K562 treated with DMSO at 1 percent for 4 hours (cell line): Measurements from ENCODE around the gene TAF15. TPM values are rescaled to one million over a fixed set of nuclear protein-coding genes. Genes with fewer than 3 reads are reported as not detected.

Experiments used
- total RNA-seq: library from RNA; unstranded; fragments of 300-600 nt; gene quantifications from 2 replicates; pipeline ENCODE4 v1.2.3, GENCODE V29; 2022; ENCODE audit not compliant: insufficient read depth

TAF15 gene
- total RNA-seq: 163 and 198 TPM in 2 replicates

DNA sequence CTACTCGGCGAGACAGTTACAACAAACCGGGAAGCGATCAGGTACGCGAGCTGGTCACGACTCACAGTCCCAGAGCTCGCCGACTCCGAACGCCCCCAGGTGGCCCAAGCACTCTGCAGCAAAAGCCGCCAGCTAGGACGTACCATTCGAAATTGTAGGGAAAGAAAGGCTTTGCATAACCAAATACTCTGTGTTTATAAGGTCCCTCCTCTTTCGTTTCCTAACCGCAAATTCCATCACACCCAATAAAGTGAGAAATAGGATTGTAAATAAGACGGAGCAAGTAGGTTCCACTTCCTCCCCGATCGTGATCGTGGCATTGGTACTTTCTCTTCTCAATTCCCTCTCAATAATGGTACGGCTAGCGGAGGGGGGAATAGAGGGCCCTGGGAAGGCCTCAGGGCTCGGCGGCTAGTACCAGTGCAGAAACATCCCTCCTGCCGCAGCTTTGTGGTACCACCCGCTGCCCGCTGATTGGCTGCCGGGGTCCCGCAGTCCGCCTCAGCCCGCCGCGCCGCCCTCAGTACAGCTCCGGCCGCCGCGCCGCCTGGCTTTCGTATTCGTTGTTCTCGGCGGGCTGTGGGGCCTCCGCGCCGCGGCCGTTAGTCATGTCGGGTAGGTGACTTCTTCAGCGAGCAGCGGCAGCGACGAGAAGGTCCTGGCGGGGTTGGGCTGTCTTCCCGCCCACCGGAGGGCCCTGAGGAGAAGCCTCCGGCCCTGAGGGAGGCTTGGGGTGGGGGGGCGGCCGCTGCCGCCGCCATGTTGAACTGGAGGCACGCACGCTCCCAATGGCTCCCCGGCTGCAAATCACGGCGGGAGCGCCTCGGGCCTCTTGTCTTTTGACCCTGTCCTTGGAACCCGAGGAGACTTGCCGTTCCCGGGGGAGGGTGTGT, at the start of gene TAF15:
Gene TAF15 (plus strand): TSS at position 523 of the 893 bp plus-strand sequence. CDS start 86 bp downstream, at position 609.

DNA sequence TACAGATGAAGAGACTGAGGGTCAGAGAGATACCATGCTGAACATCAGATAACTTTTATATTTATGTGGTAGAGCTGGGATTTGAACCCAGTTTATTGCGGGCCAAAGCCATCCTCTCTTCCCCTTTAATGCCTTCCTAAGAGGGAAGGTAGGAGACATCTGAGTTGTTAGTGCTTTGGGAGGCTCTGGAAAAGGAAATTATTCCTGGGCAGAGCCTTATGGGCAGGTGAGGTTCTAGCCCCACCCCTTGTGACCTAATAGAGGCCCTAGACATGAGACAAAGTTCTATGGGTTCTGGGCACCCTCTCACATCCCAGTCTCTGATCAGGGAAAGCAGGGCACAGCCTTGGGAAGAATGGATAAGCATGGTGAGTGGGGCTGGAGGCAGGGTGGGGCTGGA, 48.7 kb upstream of the TAF15 start, which contains the start of gene C17orf50:
Gene C17orf50 (plus strand): TSS at position 301 of the 400 bp plus-strand sequence. CDS start 55 bp downstream, at position 356.

DNA sequence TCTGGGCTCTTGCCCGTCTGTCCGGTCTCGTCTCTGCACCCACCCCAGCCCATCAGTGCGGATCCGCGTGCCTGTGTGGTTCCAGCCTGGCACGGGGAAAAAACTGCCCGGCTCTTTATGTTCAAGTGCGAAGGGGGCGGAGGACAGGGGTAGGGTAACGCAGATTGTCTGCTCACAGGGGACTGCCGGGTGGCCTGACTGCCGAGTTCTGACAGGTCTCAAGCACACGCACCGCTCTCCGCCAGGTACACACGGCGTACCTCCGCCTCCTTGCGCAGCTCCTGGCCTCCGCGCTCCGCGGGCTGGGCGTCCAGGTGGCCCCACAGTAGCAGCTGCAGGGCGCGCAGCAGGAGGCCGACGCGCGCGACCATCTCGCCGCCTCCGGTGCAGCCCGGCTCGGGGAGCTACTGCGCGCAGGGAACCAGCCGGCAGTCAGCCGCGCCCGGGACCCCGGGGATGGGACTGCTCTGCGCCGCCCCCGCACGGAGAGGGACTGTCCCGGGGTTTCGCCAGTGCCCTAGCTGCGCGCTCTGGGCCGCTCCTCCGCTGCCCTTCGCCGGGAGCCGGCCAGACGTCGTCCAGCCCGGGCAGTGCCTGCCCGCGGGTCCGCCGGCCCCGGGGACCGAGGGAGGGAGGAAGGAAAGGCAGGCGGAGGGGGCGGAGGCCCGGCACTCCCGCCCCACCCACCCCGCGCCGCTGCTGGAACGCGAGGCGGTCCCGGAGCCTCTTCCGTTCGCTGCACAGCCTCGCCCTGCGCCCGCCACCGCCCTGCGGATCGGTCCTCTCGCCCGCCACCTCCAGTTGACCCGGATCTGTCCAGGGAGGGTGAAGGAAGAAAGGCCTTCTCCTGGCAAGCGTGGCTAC, 14.0 kb upstream of the TAF15 start, which contains the start of gene MMP28:
Gene MMP28 (minus strand): TSS at position 635 of the 864 bp plus-strand sequence. CDS start 264 bp downstream, at position 371.

DNA sequence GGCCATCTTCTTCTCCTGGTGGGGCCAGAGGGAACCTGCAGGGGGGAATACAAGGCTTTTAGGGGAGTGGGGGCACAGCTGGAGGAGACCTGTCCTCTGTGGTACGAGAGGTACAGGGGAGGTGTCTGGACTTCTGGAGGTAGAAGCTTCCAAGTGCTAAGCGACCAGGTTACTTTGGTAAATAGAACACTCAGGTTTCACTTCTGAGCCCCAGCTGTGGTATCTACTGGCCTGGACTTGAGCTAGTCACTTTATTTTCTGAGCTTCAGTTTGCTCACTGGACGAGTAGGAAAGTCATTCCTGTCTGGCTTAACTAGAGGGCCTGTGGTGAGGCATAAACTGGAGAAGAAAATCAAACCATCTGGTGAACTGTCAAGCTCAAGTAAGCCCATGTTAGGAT, 59.5 kb downstream of the TAF15 start, which contains the start of gene HEATR9:
Gene HEATR9 (minus strand): TSS at position 155 of the 400 bp plus-strand sequence. CDS start 149 bp downstream, at position 6.

DNA sequence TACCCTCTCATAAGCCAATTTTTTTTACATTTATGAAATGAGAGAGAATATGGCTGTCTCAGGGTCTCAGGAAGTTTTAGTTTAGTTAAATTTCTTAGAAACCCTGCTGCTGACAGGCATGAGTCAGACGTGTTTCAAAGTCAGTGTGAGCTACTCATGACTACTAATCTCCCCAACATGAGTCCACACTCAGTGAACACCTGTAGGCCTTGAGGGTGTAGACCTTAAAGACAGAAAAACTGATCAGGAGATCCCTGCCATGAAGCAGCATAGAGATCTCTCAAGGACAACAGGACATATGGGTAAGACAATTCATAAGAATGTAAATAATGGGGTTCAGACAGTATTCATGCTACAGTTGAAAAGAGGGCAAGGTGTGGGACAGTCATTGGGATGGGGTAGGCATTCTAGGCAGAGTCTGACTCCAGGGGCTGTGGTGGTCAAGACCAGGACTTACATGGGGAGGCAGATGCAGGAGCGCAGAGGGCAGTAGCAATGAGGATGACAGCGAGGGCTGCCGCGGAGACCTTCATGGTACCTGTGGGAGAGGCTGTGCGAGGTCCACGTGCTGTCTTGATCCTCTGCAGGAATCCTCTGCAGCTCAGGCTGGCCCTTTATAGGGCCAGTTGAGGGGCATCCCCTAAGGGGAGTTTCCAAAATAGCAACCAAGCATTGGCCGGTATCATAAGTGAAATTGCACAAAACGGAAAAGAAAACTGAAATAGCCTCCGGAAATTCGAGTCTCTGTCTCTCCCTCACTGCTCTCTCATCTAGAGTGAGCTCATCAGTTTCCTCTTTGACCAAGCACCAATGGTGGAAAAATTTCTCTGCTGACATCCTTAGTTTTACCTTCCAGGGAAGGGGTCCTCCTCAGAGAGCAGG, 70.7 kb downstream of the TAF15 start, which contains the start of gene CCL5:
Gene CCL5 (minus strand): TSS at position 588 of the 882 bp plus-strand sequence.

Other genes starting within 250 kb of the TAF15 start
- 1.1 and 1.3 TPM in 2 replicates for gene SLFN14, start 248.7 kb upstream of the TAF15 start, total RNA-seq
- 6.2 and 8.6 TPM in 2 replicates for gene PEX12, start 230.9 kb upstream of the TAF15 start, total RNA-seq
- 86.3 and 94.1 TPM in 2 replicates for gene AP2B1, start 222.2 kb upstream of the TAF15 start, total RNA-seq
- gene RASL10B, start 77.8 kb upstream of the TAF15 start, total RNA-seq: 0.18 TPM in 1 of 2 replicates, not detected in the other
- gene GAS2L2, start 56.2 kb upstream of the TAF15 start, total RNA-seq: not detected in 2 replicates
- not detected in 2 replicates for gene C17orf50, start 48.6 kb upstream of the TAF15 start, total RNA-seq
- not detected in 2 replicates for gene MMP28, start 13.8 kb upstream of the TAF15 start, total RNA-seq
- gene HEATR9, start 59.4 kb downstream of the TAF15 start, total RNA-seq: not detected in 2 replicates
- 0.86 TPM in 1 of 2 replicates, not detected in the other for gene CCL5, start 70.9 kb downstream of the TAF15 start, total RNA-seq
- 11.0 and 11.7 TPM in 2 replicates for gene RDM1, start 121.3 kb downstream of the TAF15 start, total RNA-seq
- not detected in 2 replicates for gene LYZL6, start 134.2 kb downstream of the TAF15 start, total RNA-seq
- not detected in 2 replicates for gene CCL16, start 172.0 kb downstream of the TAF15 start, total RNA-seq
- not detected in 2 replicates for gene CCL14, start 177.2 kb downstream of the TAF15 start, total RNA-seq
- not detected in 2 replicates for gene CCL15, start 192.1 kb downstream of the TAF15 start, total RNA-seq
- not detected in 2 replicates for gene CCL23, start 208.5 kb downstream of the TAF15 start, total RNA-seq